Colonic mucosa (tissue), 4 donors: Measurements from ENCODE around the gene PLIN3. TPM values are rescaled to one million over a fixed set of nuclear protein-coding genes. Genes with fewer than 3 reads are reported as not detected.

ENCODE experiments used
- DNase-seq: peaks from one replicate; pipeline ENCODE4 v3.0.0-alpha.2; 2020
- H3K27ac ChIP-seq: fragments of 200-600 bp; one replicate; pipeline ENCODE4 v1.8.0; 2021
- H3K27me3 ChIP-seq: fragments of 200-600 bp; one replicate; pipeline ENCODE4 v1.8.0; 2021
- H3K36me3 ChIP-seq: fragments of 200-600 bp; one replicate; pipeline ENCODE4 v1.8.0; 2021
- H3K4me1 ChIP-seq: fragments of 200-600 bp; one replicate; pipeline ENCODE4 v1.8.0; 2021; ENCODE audit warnings: mild to moderate bottlenecking
- H3K4me3 ChIP-seq: fragments of 200-600 bp; one replicate; pipeline ENCODE4 v1.8.0; 2021
- H3K9ac ChIP-seq, 2 donors: one replicate each; pipeline ENCODE4 v1.7.0; 2013; ENCODE audit warnings: control low read depth in 2 of 2, low read depth in 2 of 2, low read length in 2 of 2
- H3K9me3 ChIP-seq: fragments of 200-600 bp; one replicate; pipeline ENCODE4 v1.8.0; 2021
- CTCF ChIP-seq: fragments of 200-600 bp; IDR thresholded peaks from one replicate; pipeline ENCODE4 v1.8.0; 2022; ENCODE audit warnings: antibody characterized with exemption, mild to moderate bottlenecking
- intact Hi-C: fragments of 100-400 bp; cut with DNase I; formaldehyde crosslinking; loops from one replicate; pipeline ENCODE4 v1.14.1; 2022
- total RNA-seq, 2 donors: library from RNA; stranded (reverse); fragmentation: NEBNext Ultra II Directional in 1 of 2; extraction: Animal tissue kit (Norgen Biotek cat#: 25700) in 1 of 2; gene quantifications; one replicate each; pipeline ENCODE4 v1.2.1, GENCODE V29; 2021
- donor health status: healthy.
- donor health status: DM: no; HTN: no; CAD: no.
- donor health status: DM: no; HTN: no; CAD: no.

PLIN3 gene
- 100 to 1,000 TPM; 110 TPM for total RNA-seq

GRCh38 chr19:4867534-4868285, at the start of gene PLIN3:
Gene PLIN3, minus strand, starts transcription at chr19:4867667. Its CDS starts 6,273 bp downstream, at chr19:4861394.
- Histone ChIP-seq H3K4me1 (peaks cover 7% of the 10 kb centered on the region), H3K9ac (peak within 1 kb of the TSS; percentile 73 to 88), H3K36me3 (no peaks in the 10 kb centered on the region), H3K9me3 (no peaks in the 10 kb centered on the region), H3K4me3 (peak within 1 kb of the TSS; percentile 65), H3K27me3 (no peaks in the 10 kb centered on the region), H3K27ac (peak within 1 kb of the TSS; percentile 76)
- TF ChIP-seq CTCF, result no peak
- intact Hi-C loops, result no loop called here
- DNase-seq, result peak; percentile 98

- Histone ChIP-seq H3K9ac (peak overlapping the region in 1 of 2 donors; percentile 43), H3K36me3 (no peaks in the 10 kb centered on the region), H3K4me1 (peaks cover under 1% of the 10 kb centered on the region), H3K27me3 (no peaks in the 10 kb centered on the region), H3K9me3 (no peaks in the 10 kb centered on the region), H3K27ac (peak overlapping the region; percentile 4), H3K4me3 (peak overlapping the region; percentile 30)
- DNase-seq, result no peak
- TF ChIP-seq CTCF, result no peak
- intact Hi-C loops, result no loop called here
These were observed 49.0 kb upstream of the PLIN3 start for GRCh38 chr19:4916292-4917082.

- Histone ChIP-seq H3K9ac (peak overlapping the region in 1 of 2 donors; percentile 43), H3K27ac (peak overlapping the region; percentile 51)
- no peak for TF ChIP-seq CTCF
These were observed 47.5 kb upstream of the PLIN3 start for GRCh38 chr19:4914736-4915501.

GRCh38 chr19:4913996-4914735, 46.7 kb upstream of the PLIN3 start:
- Histone ChIP-seq H3K36me3 (no peaks in the 10 kb centered on the region), H3K9me3 (no peaks in the 10 kb centered on the region), H3K9ac (peak overlapping the region in 1 of 2 donors; percentile 43), H3K27ac (peak overlapping the region; percentile 51), H3K4me1 (peaks cover 10% of the 10 kb centered on the region), H3K4me3 (no peak overlapping the region), H3K27me3 (no peaks in the 10 kb centered on the region)
- no peak for TF ChIP-seq CTCF
- DNase-seq, result no peak
- intact Hi-C loops, result loop anchor here (2.0 kb wide), 1 partner anchor 103 kb away; no protein-coding TSS in a partner anchor

More at GRCh38 chr19:4914736-4915501, 47.5 kb upstream of the PLIN3 start:
- Histone ChIP-seq H3K36me3 (no peaks in the 10 kb centered on the region), H3K27me3 (no peaks in the 10 kb centered on the region), H3K4me1 (peaks cover 9% of the 10 kb centered on the region), H3K4me3 (peak overlapping the region; percentile 7), H3K9me3 (no peaks in the 10 kb centered on the region)
- intact Hi-C loops, result loop anchor here (2.0 kb wide), 1 partner anchor 104 kb away; no protein-coding TSS in a partner anchor
- peak; percentile 93 for DNase-seq
